Measurements from ENCODE around the gene SEMG2.

Gene SEMG2

DNA sequence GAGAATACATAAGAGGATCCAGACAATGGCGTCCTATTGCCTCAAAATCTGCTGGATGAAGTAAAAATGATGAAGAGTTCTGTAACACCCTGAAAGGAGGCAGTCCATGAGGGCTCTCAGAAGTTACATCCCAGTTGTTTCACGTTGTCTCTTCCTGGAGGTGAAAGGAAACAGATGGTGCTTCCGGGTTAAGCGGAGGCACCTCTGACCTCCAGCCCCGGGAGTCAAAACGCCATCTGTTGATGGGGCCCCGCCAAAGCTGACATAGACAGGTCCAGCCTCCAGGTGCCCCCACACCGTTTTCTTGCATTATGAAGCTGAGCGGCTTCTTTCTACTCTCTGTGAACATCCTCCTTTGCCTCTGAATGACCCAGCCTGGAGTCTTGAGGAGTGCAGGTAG is 9.5 kb downstream of the SEMG2 start:
- no peaks in the 10 kb centered on the region for H3K9me3 ChIP-seq (ENCODE audit: insufficient read depth, low read length)
- no peaks in the 10 kb centered on the region for H3K4me1 ChIP-seq (ENCODE audit: insufficient read depth, insufficient read length)
- TF ChIP-seq ZNF274 (IDR thresholded peaks at IDR 0.05; ENCODE audit: low read depth, low read length) (no peak), SUZ12 (IDR thresholded peaks at IDR 0.05; ENCODE audit: extremely low read depth, insufficient read depth, insufficient read length) (no peak), YY1 (IDR thresholded peaks at IDR 0.05; ENCODE audit: insufficient read depth, insufficient read length) (no peak)
- no peaks in the 10 kb centered on the region for H3K27me3 ChIP-seq (ENCODE audit: insufficient read depth, insufficient read length)
- H3K9ac ChIP-seq (ENCODE audit: insufficient read length, low read depth): no peak overlapping the region
- no peak overlapping the region for H3K4me3 ChIP-seq (ENCODE audit: insufficient read length, low read depth)
- DNase-seq (ENCODE audit: low read depth, low spot score): no peak
- no peaks in the 10 kb centered on the region for H3K36me3 ChIP-seq (ENCODE audit: insufficient read depth, insufficient read length, low read length)

- DNase-seq (ENCODE audit: low read depth, low spot score): peak; percentile 38
- TF ChIP-seq YY1 (IDR thresholded peaks at IDR 0.05; ENCODE audit: insufficient read depth, insufficient read length): no peak
- no peak for TF ChIP-seq SUZ12 (IDR thresholded peaks at IDR 0.05; ENCODE audit: extremely low read depth, insufficient read depth, insufficient read length)
- Histone ChIP-seq H3K4me1 (ENCODE audit: insufficient read depth, insufficient read length) (no peaks in the 10 kb centered on the region), H3K4me3 (ENCODE audit: insufficient read length, low read depth) (no peak overlapping the region), H3K36me3 (ENCODE audit: insufficient read depth, insufficient read length, low read length) (no peaks in the 10 kb centered on the region), H3K27me3 (ENCODE audit: insufficient read depth, insufficient read length) (no peaks in the 10 kb centered on the region), H3K9ac (ENCODE audit: insufficient read length, low read depth) (no peak overlapping the region), H3K9me3 (ENCODE audit: insufficient read depth, low read length) (no peaks in the 10 kb centered on the region)
These were observed 14.8 kb downstream of the SEMG2 start for GRCh38 chr20:45235995-45236394.

- TF ChIP-seq SUZ12 (IDR thresholded peaks at IDR 0.05; ENCODE audit: extremely low read depth, insufficient read depth, insufficient read length): no peak
- no peak for TF ChIP-seq ZNF274 (IDR thresholded peaks at IDR 0.05; ENCODE audit: low read depth, low read length)
- TF ChIP-seq YY1 (IDR thresholded peaks at IDR 0.05; ENCODE audit: insufficient read depth, insufficient read length): no peak
- no peaks in the 10 kb centered on the region for H3K27me3 ChIP-seq (ENCODE audit: insufficient read depth, insufficient read length)
- no peak overlapping the region for H3K4me3 ChIP-seq (ENCODE audit: insufficient read length, low read depth)
- DNase-seq (ENCODE audit: low read depth, low spot score): no peak
- H3K4me1 ChIP-seq (ENCODE audit: insufficient read depth, insufficient read length): no peaks in the 10 kb centered on the region
- no peaks in the 10 kb centered on the region for H3K9me3 ChIP-seq (ENCODE audit: insufficient read depth, low read length)
- no peaks in the 10 kb centered on the region for H3K36me3 ChIP-seq (ENCODE audit: insufficient read depth, insufficient read length, low read length)
- no peak overlapping the region for H3K9ac ChIP-seq (ENCODE audit: insufficient read length, low read depth)
These were observed 17.0 kb downstream of the SEMG2 start for GRCh38 chr20:45238139-45238538.

GRCh38 chr20:45246109-45246508 is 24.9 kb downstream of the SEMG2 start:
- Histone ChIP-seq H3K4me3 (ENCODE audit: insufficient read length, low read depth) (no peak overlapping the region), H3K4me1 (ENCODE audit: insufficient read depth, insufficient read length) (no peaks in the 10 kb centered on the region), H3K9ac (ENCODE audit: insufficient read length, low read depth) (no peak overlapping the region), H3K27me3 (ENCODE audit: insufficient read depth, insufficient read length) (no peaks in the 10 kb centered on the region), H3K36me3 (ENCODE audit: insufficient read depth, insufficient read length, low read length) (no peaks in the 10 kb centered on the region), H3K9me3 (ENCODE audit: insufficient read depth, low read length) (no peaks in the 10 kb centered on the region)
- no peak for TF ChIP-seq SUZ12 (IDR thresholded peaks at IDR 0.05; ENCODE audit: extremely low read depth, insufficient read depth, insufficient read length)
- TF ChIP-seq ZNF274 (IDR thresholded peaks at IDR 0.05; ENCODE audit: low read depth, low read length): no peak
- no peak for TF ChIP-seq YY1 (IDR thresholded peaks at IDR 0.05; ENCODE audit: insufficient read depth, insufficient read length)
- no peak for DNase-seq (ENCODE audit: low read depth, low spot score)

- Histone ChIP-seq H3K4me1 (ENCODE audit: insufficient read depth, insufficient read length) (no peaks in the 10 kb centered on the region), H3K9ac (ENCODE audit: insufficient read length, low read depth) (no peak overlapping the region), H3K36me3 (ENCODE audit: insufficient read depth, insufficient read length, low read length) (no peaks in the 10 kb centered on the region), H3K9me3 (ENCODE audit: insufficient read depth, low read length) (no peaks in the 10 kb centered on the region), H3K27me3 (ENCODE audit: insufficient read depth, insufficient read length) (no peaks in the 10 kb centered on the region), H3K4me3 (ENCODE audit: insufficient read length, low read depth) (no peak overlapping the region)
- TF ChIP-seq YY1 (IDR thresholded peaks at IDR 0.05; ENCODE audit: insufficient read depth, insufficient read length) (no peak), SUZ12 (IDR thresholded peaks at IDR 0.05; ENCODE audit: extremely low read depth, insufficient read depth, insufficient read length) (no peak), ZNF274 (IDR thresholded peaks at IDR 0.05; ENCODE audit: low read depth, low read length) (no peak)
- no peak for DNase-seq (ENCODE audit: low read depth, low spot score)
These were observed 26.7 kb downstream of the SEMG2 start for GRCh38 chr20:45247865-45248264.

- no peaks in the 10 kb centered on the region for H3K9me3 ChIP-seq (ENCODE audit: insufficient read depth, low read length)
- H3K27me3 ChIP-seq (ENCODE audit: insufficient read depth, insufficient read length): no peaks in the 10 kb centered on the region
- H3K9ac ChIP-seq (ENCODE audit: insufficient read length, low read depth): no peak overlapping the region
- H3K4me3 ChIP-seq (ENCODE audit: insufficient read length, low read depth): no peak overlapping the region
- no peak for TF ChIP-seq SUZ12 (IDR thresholded peaks at IDR 0.05; ENCODE audit: extremely low read depth, insufficient read depth, insufficient read length)
- TF ChIP-seq ZNF274 (IDR thresholded peaks at IDR 0.05; ENCODE audit: low read depth, low read length): no peak
- no peak for TF ChIP-seq YY1 (IDR thresholded peaks at IDR 0.05; ENCODE audit: insufficient read depth, insufficient read length)
- DNase-seq (ENCODE audit: low read depth, low spot score): no peak
- H3K4me1 ChIP-seq (ENCODE audit: insufficient read depth, insufficient read length): no peaks in the 10 kb centered on the region
- H3K36me3 ChIP-seq (ENCODE audit: insufficient read depth, insufficient read length, low read length): no peaks in the 10 kb centered on the region
These were observed 27.4 kb downstream of the SEMG2 start for GRCh38 chr20:45248609-45249008.

DNA sequence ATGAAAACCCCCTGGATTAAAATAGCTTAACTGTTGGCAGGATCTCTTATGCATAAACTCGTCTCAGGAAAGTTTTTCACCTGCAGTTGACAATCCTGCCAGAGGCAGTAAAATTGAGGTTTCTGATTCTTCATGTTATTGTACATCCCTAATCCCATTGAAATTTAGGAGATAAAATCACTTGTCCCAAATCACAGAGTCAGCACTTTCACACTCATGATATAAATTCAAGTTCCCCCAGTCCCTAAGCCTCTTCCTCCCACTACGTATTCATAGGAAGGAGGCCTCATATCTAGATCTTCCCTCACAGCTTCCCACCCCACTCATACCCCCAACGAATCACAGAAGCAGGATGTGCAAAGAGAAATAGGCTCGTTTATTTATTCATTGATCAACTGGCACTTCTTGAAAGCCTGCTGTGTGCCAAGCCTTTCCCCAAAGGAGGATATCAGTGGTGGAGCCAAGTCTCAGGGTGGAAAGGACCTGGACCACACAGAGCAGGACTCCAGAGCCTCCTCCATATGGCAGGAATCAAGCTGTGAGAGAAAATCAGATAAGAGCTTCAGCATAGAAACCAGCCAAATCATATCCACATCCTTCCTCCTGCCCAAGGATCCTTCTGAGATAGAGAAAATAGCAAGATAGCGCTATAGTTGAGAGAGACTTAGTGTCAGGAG is 30.8 kb downstream of the SEMG2 start:
- no peaks in the 10 kb centered on the region for H3K9me3 ChIP-seq (ENCODE audit: insufficient read depth, low read length)
- H3K9ac ChIP-seq (ENCODE audit: insufficient read length, low read depth): no peak overlapping the region
- no peaks in the 10 kb centered on the region for H3K4me1 ChIP-seq (ENCODE audit: insufficient read depth, insufficient read length)
- no peak for TF ChIP-seq YY1 (IDR thresholded peaks at IDR 0.05; ENCODE audit: insufficient read depth, insufficient read length)
- TF ChIP-seq SUZ12 (IDR thresholded peaks at IDR 0.05; ENCODE audit: extremely low read depth, insufficient read depth, insufficient read length): no peak
- TF ChIP-seq ZNF274 (IDR thresholded peaks at IDR 0.05; ENCODE audit: low read depth, low read length): no peak
- no peak overlapping the region for H3K4me3 ChIP-seq (ENCODE audit: insufficient read length, low read depth)
- H3K36me3 ChIP-seq (ENCODE audit: insufficient read depth, insufficient read length, low read length): no peaks in the 10 kb centered on the region
- H3K27me3 ChIP-seq (ENCODE audit: insufficient read depth, insufficient read length): no peaks in the 10 kb centered on the region
- DNase-seq (ENCODE audit: low read depth, low spot score): no peak

Measured in NT2/D1 (cell line).